ENCODE data around the gene PLEKHA8.
"Not testable (repeated sequence)": the region's sequence is repeated elsewhere in the genome, so short reads cannot be mapped to it uniquely, and the experiment has no call there.

PLEKHA8 gene

DNA sequence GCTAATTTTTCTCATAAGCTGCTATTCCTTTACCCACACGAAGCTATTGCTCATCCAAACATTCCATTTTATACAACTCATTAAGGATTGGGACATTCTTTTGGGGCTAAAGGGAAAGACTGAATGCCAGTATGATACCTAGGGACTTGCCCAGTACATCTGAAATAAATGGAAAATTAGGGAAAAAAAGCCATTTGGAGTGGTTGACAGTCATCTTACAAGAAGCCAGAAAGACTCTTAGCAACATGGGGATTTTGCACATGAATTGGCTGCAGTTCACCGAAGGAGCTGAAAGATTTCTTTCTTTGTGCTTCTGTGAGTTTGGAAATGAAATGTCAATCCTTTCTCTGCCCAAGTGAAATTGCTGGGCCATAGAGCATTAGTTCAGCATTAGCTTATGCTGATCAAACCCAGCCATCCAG is 63.3 kb downstream of the PLEKHA8 start:
- no peak overlapping the region for H2AFZ ChIP-seq (ENCODE audit: low read length)
- no peaks in the 10 kb centered on the region for H3K27me3 ChIP-seq (replicated peaks; ENCODE audit: insufficient read depth, low read length)
- no peak overlapping the region for H3K27ac ChIP-seq (ENCODE audit: low read length)
- H3F3A ChIP-seq (ENCODE audit: insufficient read depth, low read length): peaks cover 12% of the 10 kb centered on the region
- no peak for DNase-seq
- no peaks in the 10 kb centered on the region for H4K20me1 ChIP-seq (ENCODE audit: insufficient read depth, low read length)
- TF ChIP-seq EZH2phosphoT487 (IDR thresholded peaks at IDR 0.05; ENCODE audit: low read length) (no peak), EZH2 (optimal IDR thresholded peaks at IDR 0.05; ENCODE audit: low read depth, low read length) (no peak)
- TF ChIP-seq, protein P1, sequence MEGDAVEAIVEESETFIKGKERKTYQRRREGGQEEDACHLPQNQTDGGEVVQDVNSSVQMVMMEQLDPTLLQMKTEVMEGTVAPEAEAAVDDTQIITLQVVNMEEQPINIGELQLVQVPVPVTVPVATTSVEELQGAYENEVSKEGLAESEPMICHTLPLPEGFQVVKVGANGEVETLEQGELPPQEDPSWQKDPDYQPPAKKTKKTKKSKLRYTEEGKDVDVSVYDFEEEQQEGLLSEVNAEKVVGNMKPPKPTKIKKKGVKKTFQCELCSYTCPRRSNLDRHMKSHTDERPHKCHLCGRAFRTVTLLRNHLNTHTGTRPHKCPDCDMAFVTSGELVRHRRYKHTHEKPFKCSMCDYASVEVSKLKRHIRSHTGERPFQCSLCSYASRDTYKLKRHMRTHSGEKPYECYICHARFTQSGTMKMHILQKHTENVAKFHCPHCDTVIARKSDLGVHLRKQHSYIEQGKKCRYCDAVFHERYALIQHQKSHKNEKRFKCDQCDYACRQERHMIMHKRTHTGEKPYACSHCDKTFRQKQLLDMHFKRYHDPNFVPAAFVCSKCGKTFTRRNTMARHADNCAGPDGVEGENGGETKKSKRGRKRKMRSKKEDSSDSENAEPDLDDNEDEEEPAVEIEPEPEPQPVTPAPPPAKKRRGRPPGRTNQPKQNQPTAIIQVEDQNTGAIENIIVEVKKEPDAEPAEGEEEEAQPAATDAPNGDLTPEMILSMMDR (IDR thresholded peaks at IDR 0.05; ENCODE audit: low read length): no peak
- no peak overlapping the region for H3K4me2 ChIP-seq (ENCODE audit: low read depth, low read length)
- no peaks in the 10 kb centered on the region for H3K9me2 ChIP-seq (replicated peaks; ENCODE audit: insufficient read depth, low read length)
- H3K4me3 ChIP-seq (ENCODE audit: low read length): no peak overlapping the region
- no peak overlapping the region for H3K9ac ChIP-seq (ENCODE audit: low read length)
- no peaks in the 10 kb centered on the region for H3K79me2 ChIP-seq (ENCODE audit: low read length)
- H3K4me1 ChIP-seq (ENCODE audit: low read length): peaks cover 18% of the 10 kb centered on the region
- H3K36me3 ChIP-seq (replicated peaks; ENCODE audit: insufficient read depth, low read length): no peaks in the 10 kb centered on the region
- H3K9me3 ChIP-seq (replicated peaks; ENCODE audit: insufficient read depth, low read length): no peaks in the 10 kb centered on the region

DNA sequence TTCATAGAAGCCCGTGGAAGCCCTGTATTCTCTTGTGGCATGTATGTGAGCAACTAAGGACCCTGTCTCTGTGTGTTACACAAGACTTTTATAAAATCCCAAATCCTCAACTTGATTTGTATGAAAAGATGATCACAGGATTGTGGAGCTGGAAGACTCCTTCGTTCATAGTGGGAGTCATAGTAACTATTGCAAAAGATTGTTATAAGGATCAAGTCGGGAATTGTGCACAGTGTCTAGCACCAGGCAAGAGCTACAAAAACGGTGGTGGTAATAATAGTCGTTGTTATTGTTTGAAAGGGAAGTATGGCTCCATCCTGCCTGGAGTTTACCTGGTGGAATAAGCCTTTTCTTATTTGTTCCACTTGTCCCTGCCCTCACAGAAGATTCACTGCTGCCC is 63.8 kb downstream of the PLEKHA8 start:
- H3K9me3 ChIP-seq (replicated peaks; ENCODE audit: insufficient read depth, low read length): no peaks in the 10 kb centered on the region
- H3K9me2 ChIP-seq (replicated peaks; ENCODE audit: insufficient read depth, low read length): no peaks in the 10 kb centered on the region
- no peak overlapping the region for H3K27ac ChIP-seq (ENCODE audit: low read length)
- H3K27me3 ChIP-seq (replicated peaks; ENCODE audit: insufficient read depth, low read length): no peaks in the 10 kb centered on the region
- no peak overlapping the region for H2AFZ ChIP-seq (ENCODE audit: low read length)
- TF ChIP-seq, protein P1 (IDR thresholded peaks at IDR 0.05; ENCODE audit: low read length): no peak
- TF ChIP-seq EZH2phosphoT487 (IDR thresholded peaks at IDR 0.05; ENCODE audit: low read length) (no peak), EZH2 (optimal IDR thresholded peaks at IDR 0.05; ENCODE audit: low read depth, low read length) (no peak)
- DNase-seq: no peak
- H4K20me1 ChIP-seq (ENCODE audit: insufficient read depth, low read length): no peaks in the 10 kb centered on the region
- H3K36me3 ChIP-seq (replicated peaks; ENCODE audit: insufficient read depth, low read length): no peaks in the 10 kb centered on the region
- H3K79me2 ChIP-seq (ENCODE audit: low read length): no peaks in the 10 kb centered on the region
- peaks cover 13% of the 10 kb centered on the region for H3K4me1 ChIP-seq (ENCODE audit: low read length)
- no peak overlapping the region for H3K9ac ChIP-seq (ENCODE audit: low read length)
- H3K4me3 ChIP-seq (ENCODE audit: low read length): no peak overlapping the region
- peaks cover 7% of the 10 kb centered on the region for H3F3A ChIP-seq (ENCODE audit: insufficient read depth, low read length)
- no peak overlapping the region for H3K4me2 ChIP-seq (ENCODE audit: low read depth, low read length)

DNA sequence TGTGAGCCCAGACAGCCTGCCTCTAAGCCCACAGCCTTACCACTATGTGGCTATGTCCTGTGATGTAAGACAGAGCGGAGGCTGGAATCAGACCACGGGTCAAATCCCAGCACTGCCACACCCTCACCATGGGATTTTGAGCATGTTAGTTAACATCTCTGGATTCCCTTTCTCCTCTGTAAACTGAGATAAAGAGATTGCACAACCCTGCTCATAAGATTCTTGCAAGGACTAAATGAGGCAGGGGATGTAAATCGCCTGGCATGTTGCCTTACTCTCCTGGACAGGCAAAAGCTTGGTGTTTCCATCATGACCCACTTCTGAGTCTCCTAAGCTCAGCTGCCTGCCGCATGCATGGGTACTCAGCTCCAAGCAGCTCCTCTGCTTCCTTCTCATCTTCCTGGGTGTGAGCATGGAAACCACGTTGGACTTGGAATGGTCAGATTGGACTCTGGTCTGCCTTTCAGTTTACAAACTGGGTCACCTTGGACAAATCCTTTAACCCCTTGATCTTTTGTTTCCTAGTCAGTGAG is 65.3 kb downstream of the PLEKHA8 start:
- no peak overlapping the region for H3K4me2 ChIP-seq (ENCODE audit: low read depth, low read length)
- no peak overlapping the region for H3K27ac ChIP-seq (ENCODE audit: low read length)
- no peaks in the 10 kb centered on the region for H3K9me3 ChIP-seq (replicated peaks; ENCODE audit: insufficient read depth, low read length)
- no peak overlapping the region for H3K9ac ChIP-seq (ENCODE audit: low read length)
- no peaks in the 10 kb centered on the region for H3K36me3 ChIP-seq (replicated peaks; ENCODE audit: insufficient read depth, low read length)
- no peaks in the 10 kb centered on the region for H3K27me3 ChIP-seq (replicated peaks; ENCODE audit: insufficient read depth, low read length)
- DNase-seq: no peak
- no peak overlapping the region for H2AFZ ChIP-seq (ENCODE audit: low read length)
- no peak for TF ChIP-seq EZH2 (optimal IDR thresholded peaks at IDR 0.05; ENCODE audit: low read depth, low read length)
- no peak for TF ChIP-seq EZH2phosphoT487 (IDR thresholded peaks at IDR 0.05; ENCODE audit: low read length)
- TF ChIP-seq, protein P1 (IDR thresholded peaks at IDR 0.05; ENCODE audit: low read length): no peak
- H3K9me2 ChIP-seq (replicated peaks; ENCODE audit: insufficient read depth, low read length): no peaks in the 10 kb centered on the region
- no peaks in the 10 kb centered on the region for H4K20me1 ChIP-seq (ENCODE audit: insufficient read depth, low read length)
- H3K4me1 ChIP-seq (ENCODE audit: low read length): no peaks in the 10 kb centered on the region
- H3K79me2 ChIP-seq (ENCODE audit: low read length): no peaks in the 10 kb centered on the region
- no peaks in the 10 kb centered on the region for H3F3A ChIP-seq (ENCODE audit: insufficient read depth, low read length)
- no peak overlapping the region for H3K4me3 ChIP-seq (ENCODE audit: low read length)

DNA sequence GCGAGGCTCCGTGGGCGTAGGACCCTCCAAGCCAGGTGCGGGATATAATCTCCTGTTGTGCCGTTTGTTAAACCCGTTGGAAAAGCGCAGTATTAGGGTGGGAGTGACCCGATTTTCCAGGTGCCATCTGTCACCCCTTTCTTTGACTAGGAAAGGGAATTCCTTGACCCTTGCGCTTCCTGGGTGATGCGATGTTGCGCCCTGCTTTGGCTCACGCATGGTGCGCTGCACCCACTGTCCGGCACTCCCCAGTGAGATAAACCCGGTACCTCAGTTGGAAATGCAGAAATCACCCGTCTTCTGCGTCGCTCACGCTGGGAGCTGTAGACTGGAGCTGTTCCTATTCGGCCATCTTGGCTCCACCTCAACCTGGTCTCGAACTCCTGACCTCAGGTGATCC is 70.4 kb downstream of the PLEKHA8 start:
- not testable (repeated sequence) for DNase-seq; H3K27me3 ChIP-seq (replicated peaks; ENCODE audit: insufficient read depth, low read length); H4K20me1 ChIP-seq (ENCODE audit: insufficient read depth, low read length); H3F3A ChIP-seq (ENCODE audit: insufficient read depth, low read length); H3K4me2 ChIP-seq (ENCODE audit: low read depth, low read length); H3K9me3 ChIP-seq (replicated peaks; ENCODE audit: insufficient read depth, low read length); H3K9me2 ChIP-seq (replicated peaks; ENCODE audit: insufficient read depth, low read length); H3K4me1 ChIP-seq (ENCODE audit: low read length); H3K4me3 ChIP-seq (ENCODE audit: low read length); H2AFZ ChIP-seq (ENCODE audit: low read length); H3K36me3 ChIP-seq (replicated peaks; ENCODE audit: insufficient read depth, low read length); H3K9ac ChIP-seq (ENCODE audit: low read length); H3K27ac ChIP-seq (ENCODE audit: low read length); H3K79me2 ChIP-seq (ENCODE audit: low read length)
